ENCODE measurements around the gene GSC2.

GRCh38 chr22:19184276-19184997, 34.3 kb upstream of the GSC2 start:
- TF ChIP-seq CTCF (IDR thresholded peaks at IDR 0.05 in 8 of 11, conservative IDR thresholded peaks at IDR 0.05 in 3 of 11), result no peak
- TF ChIP-seq POLR2A (IDR thresholded peaks at IDR 0.05), result no peak
